ENCODE results near the gene CTTN. TPM values are rescaled to one million over a fixed set of nuclear protein-coding genes. Genes with fewer than 3 reads are reported as not detected.

Gene CTTN
- total RNA-seq = 296 and 313 TPM in 2 replicates
- long read RNA-seq, transcript CTTN-201 (18 exons, 3,272 nt) = major isoform, 216 of 314 reads
- long read RNA-seq, transcript CTTN-202 (17 exons, 3,272 nt) = minor isoform, 25 of 314 reads
- long read RNA-seq, partial matches to known transcripts = 36 of 314 reads
- long read RNA-seq, other reads (novel, unspliced or antisense) = 36 of 314 reads

DNA sequence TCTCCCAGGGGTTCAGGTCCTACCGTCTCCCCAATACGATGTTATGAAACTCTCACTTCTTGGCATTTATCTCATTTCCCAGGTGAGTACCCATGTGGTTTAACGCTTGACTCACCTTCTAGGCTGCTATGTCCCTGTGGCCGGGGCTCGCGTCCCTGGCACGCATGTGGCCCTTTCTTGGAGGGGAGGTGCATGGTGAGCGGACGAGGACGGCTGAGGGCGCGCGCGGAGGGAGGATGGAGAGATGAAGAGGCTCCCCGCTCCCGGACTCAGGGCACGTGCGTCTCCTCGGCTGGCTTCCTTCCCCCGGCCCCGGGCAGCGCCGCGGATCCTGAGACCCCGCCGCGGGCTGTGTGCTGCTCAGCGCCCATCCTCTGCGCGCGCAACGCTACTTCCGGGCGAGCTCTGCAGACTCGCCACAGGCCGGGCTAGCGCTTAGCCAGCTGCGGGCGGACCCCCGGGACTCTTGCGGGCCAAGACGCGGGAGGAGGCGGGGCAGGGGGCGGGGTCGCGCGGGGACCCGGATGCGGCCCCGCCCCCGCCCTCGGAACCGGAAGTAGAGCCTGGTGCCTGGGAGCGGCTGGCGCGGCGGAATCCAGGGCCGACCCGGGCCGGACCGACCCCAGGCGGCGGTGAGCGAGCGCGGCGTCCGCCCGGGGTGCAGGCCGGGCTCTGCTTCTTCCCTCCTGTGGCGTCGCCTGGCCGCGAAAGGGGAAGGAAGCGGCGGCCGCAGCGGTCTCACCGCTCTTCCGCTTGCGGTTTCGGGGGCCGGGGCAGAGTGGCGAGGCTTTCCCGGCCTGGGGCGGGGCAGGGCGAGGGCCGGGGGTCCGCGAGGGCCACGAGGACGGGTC is at the start of gene CTTN:
TSS of gene CTTN (plus strand) at position 547 of the 851 bp plus-strand sequence. CDS start 8,769 bp downstream, outside the sequence.
- H3K36me3 Mint-ChIP-seq (ENCODE audit: unreplicated experiment) = peaks cover 3% of the 10 kb centered on the region
- H3K27ac Mint-ChIP-seq (ENCODE audit: unreplicated experiment) = peak within 1 kb of the TSS; percentile 93
- peak within 1 kb of the TSS; percentile 92 for H3K4me3 Mint-ChIP-seq (ENCODE audit: unreplicated experiment)
- H3K9me3 Mint-ChIP-seq (ENCODE audit: unreplicated experiment) = no peaks in the 10 kb centered on the region
- TF ChIP-seq, protein P1, sequence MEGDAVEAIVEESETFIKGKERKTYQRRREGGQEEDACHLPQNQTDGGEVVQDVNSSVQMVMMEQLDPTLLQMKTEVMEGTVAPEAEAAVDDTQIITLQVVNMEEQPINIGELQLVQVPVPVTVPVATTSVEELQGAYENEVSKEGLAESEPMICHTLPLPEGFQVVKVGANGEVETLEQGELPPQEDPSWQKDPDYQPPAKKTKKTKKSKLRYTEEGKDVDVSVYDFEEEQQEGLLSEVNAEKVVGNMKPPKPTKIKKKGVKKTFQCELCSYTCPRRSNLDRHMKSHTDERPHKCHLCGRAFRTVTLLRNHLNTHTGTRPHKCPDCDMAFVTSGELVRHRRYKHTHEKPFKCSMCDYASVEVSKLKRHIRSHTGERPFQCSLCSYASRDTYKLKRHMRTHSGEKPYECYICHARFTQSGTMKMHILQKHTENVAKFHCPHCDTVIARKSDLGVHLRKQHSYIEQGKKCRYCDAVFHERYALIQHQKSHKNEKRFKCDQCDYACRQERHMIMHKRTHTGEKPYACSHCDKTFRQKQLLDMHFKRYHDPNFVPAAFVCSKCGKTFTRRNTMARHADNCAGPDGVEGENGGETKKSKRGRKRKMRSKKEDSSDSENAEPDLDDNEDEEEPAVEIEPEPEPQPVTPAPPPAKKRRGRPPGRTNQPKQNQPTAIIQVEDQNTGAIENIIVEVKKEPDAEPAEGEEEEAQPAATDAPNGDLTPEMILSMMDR (IDR thresholded peaks at IDR 0.05) = no peak
- peak; percentile 94 for DNase-seq (ENCODE audit: extremely low spot score, unreplicated experiment)
- no peaks in the 10 kb centered on the region for H3K27me3 Mint-ChIP-seq (ENCODE audit: unreplicated experiment)
- H3K4me1 Mint-ChIP-seq (ENCODE audit: unreplicated experiment) = peaks cover 26% of the 10 kb centered on the region

DNA sequence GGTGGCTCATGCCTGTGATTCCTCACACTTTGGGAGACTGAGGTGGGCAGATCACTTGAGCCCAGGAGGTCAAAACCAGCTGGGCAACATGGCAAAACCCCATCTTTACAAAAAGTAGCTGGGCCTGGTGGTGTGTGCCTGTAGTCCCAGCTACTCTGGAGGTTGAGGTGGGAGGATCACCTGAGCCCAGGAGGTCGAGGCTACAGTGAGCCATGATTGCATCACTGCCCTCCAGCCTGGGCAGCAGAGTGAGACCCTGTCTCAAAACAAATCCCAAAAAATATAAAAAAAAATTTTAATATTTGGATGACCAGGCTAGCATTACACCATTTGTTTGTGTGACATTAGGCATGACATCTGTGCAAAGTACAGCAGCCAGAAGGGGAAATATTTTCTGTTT is 49.7 kb upstream of the CTTN start:
- Mint-ChIP-seq H3K27ac (ENCODE audit: unreplicated experiment) (peak overlapping the region; percentile 38), H3K9me3 (ENCODE audit: unreplicated experiment) (no peaks in the 10 kb centered on the region), H3K4me1 (ENCODE audit: unreplicated experiment) (no peaks in the 10 kb centered on the region), H3K36me3 (ENCODE audit: unreplicated experiment) (peaks cover 38% of the 10 kb centered on the region), H3K27me3 (ENCODE audit: unreplicated experiment) (no peaks in the 10 kb centered on the region), H3K4me3 (ENCODE audit: unreplicated experiment) (no peak overlapping the region)
- TF ChIP-seq, protein P1 (IDR thresholded peaks at IDR 0.05) = no peak
- no peak for DNase-seq (ENCODE audit: extremely low spot score, unreplicated experiment)

DNA sequence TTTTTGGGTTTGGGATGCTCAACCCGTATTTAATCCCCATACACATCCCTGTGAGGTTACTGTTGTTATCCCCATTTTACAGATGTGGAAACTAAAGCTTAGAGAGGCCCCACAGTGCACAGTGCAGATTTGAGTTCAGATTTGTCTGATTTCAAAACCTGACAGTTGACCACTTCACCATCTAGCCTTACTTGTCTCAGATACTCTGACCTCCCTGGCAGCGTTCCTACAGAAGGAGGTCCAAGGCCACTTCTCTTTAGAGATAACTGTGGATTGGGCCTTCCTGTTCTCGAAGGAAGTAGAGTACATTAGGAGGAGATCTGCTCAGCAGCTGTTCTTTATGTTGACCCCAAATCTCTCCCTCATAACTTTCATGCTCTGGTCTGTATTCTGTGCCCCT is 46.7 kb upstream of the CTTN start:
- no peak for DNase-seq (ENCODE audit: extremely low spot score, unreplicated experiment)
- TF ChIP-seq, protein P1 (IDR thresholded peaks at IDR 0.05) = no peak
- H3K9me3 Mint-ChIP-seq (ENCODE audit: unreplicated experiment) = no peaks in the 10 kb centered on the region
- no peak overlapping the region for H3K27ac Mint-ChIP-seq (ENCODE audit: unreplicated experiment)
- H3K27me3 Mint-ChIP-seq (ENCODE audit: unreplicated experiment) = no peaks in the 10 kb centered on the region
- peaks cover 45% of the 10 kb centered on the region for H3K36me3 Mint-ChIP-seq (ENCODE audit: unreplicated experiment)
- no peak overlapping the region for H3K4me3 Mint-ChIP-seq (ENCODE audit: unreplicated experiment)
- no peaks in the 10 kb centered on the region for H3K4me1 Mint-ChIP-seq (ENCODE audit: unreplicated experiment)

DNA sequence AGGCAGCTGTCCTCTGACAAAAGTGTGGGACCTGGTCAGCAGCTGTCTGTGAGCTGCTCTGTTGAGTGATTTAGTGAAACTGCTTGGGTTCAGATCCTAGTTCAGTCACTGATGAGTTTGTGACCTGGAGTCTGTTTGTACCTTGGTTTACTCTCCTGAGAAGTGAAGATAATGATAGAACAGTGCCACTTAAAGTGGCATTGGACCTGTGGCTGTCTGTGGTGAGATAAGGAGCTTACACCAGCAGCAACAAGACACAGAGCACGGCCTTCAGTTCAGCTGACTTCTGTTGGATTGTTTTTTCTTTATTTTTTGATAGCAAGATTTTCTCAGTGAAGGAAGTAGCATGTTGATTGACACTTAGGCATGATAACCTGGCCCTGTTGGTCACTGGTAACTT is 46.2 kb upstream of the CTTN start:
- Mint-ChIP-seq H3K4me3 (ENCODE audit: unreplicated experiment) (no peak overlapping the region), H3K36me3 (ENCODE audit: unreplicated experiment) (peaks cover 46% of the 10 kb centered on the region), H3K27ac (ENCODE audit: unreplicated experiment) (no peak overlapping the region), H3K9me3 (ENCODE audit: unreplicated experiment) (no peaks in the 10 kb centered on the region), H3K4me1 (ENCODE audit: unreplicated experiment) (no peaks in the 10 kb centered on the region), H3K27me3 (ENCODE audit: unreplicated experiment) (no peaks in the 10 kb centered on the region)
- no peak for DNase-seq (ENCODE audit: extremely low spot score, unreplicated experiment)
- TF ChIP-seq, protein P1 (IDR thresholded peaks at IDR 0.05) = no peak

DNA sequence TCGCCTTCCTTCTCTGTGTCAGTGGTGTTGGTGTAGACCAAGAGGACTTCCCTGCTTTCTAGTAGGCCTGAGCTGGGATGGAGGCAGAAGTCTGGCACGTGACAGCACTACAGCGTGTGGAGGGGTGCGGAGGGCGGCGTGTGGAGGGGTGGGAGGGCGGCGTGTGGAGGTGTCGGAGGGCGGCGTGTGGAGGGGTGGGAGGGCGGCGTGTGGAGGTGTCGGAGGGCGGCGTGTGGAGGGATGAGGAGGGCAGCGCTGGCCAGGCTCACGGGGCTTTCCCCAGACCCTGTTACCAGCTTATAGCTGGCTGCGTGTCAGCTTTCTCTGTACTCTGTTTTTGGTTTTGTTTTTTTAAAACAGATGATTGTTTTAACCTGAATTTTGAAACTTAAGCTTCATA is 45.7 kb upstream of the CTTN start:
- Mint-ChIP-seq H3K4me1 (ENCODE audit: unreplicated experiment) (no peaks in the 10 kb centered on the region), H3K9me3 (ENCODE audit: unreplicated experiment) (no peaks in the 10 kb centered on the region), H3K36me3 (ENCODE audit: unreplicated experiment) (peaks cover 46% of the 10 kb centered on the region), H3K27me3 (ENCODE audit: unreplicated experiment) (no peaks in the 10 kb centered on the region), H3K27ac (ENCODE audit: unreplicated experiment) (no peak overlapping the region), H3K4me3 (ENCODE audit: unreplicated experiment) (no peak overlapping the region)
- TF ChIP-seq, protein P1 (IDR thresholded peaks at IDR 0.05) = no peak
- no peak for DNase-seq (ENCODE audit: extremely low spot score, unreplicated experiment)
